ENCODE data around the gene POU2F1.
"Not testable (repeated sequence)": the region's sequence is repeated elsewhere in the genome, so short reads cannot be mapped to it uniquely, and the experiment has no call there.

The POU2F1 gene

DNA sequence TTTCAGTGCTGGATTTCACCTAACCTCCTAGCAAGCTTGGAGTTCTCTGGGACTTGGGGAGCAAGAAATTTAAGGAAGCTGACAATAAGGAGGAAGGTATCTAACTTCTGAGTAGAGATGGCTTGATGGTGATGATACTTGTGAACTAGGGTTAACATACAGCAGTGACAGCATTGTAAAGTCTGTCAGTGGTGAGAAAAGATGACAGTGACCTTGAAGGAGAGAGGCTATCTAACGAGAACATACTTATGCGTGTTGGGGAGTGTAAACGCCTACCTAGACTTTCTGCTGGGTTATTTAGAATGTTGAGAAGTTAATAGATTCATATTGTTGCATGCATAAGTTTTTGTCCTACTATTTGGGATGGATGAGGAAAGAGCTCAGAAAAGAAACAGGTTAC is 16.3 kb downstream of the POU2F1 start:
- DNase-seq = no peak
- no peak overlapping the region for H3K27ac ChIP-seq

DNA sequence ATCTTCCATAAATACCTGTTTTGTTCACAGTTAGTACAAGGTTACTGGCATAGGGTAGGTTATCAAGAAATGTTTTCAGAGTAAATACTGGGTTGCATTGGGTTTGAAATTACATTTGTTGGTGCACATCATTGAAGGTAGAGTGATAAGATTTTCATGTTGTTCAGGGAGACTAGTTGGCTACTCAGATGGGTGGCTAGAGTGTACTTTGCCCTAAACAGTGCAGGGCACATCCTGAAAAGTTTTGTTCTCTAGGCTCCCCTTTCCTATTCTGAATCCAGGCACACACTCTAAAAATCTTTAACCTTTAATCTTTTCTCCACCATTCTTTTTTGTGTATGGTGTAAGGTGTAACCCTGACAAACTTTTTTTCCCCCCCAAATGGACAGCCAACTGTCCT is 18.0 kb downstream of the POU2F1 start:
- TF ChIP-seq, protein P1, sequence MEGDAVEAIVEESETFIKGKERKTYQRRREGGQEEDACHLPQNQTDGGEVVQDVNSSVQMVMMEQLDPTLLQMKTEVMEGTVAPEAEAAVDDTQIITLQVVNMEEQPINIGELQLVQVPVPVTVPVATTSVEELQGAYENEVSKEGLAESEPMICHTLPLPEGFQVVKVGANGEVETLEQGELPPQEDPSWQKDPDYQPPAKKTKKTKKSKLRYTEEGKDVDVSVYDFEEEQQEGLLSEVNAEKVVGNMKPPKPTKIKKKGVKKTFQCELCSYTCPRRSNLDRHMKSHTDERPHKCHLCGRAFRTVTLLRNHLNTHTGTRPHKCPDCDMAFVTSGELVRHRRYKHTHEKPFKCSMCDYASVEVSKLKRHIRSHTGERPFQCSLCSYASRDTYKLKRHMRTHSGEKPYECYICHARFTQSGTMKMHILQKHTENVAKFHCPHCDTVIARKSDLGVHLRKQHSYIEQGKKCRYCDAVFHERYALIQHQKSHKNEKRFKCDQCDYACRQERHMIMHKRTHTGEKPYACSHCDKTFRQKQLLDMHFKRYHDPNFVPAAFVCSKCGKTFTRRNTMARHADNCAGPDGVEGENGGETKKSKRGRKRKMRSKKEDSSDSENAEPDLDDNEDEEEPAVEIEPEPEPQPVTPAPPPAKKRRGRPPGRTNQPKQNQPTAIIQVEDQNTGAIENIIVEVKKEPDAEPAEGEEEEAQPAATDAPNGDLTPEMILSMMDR (IDR thresholded peaks at IDR 0.05; ENCODE audit: low read depth, low read length) = no peak
- H3K27ac ChIP-seq = no peak overlapping the region
- no peaks in the 10 kb centered on the region for H3K9me3 ChIP-seq (ENCODE audit: severe bottlenecking)
- no peak for DNase-seq
- no peak overlapping the region for H3K4me3 ChIP-seq (ENCODE audit: low read depth, low read length)
- no peaks in the 10 kb centered on the region for H3K27me3 ChIP-seq (ENCODE audit: insufficient read depth, low read depth, severe bottlenecking)
- no peaks in the 10 kb centered on the region for H3K36me3 ChIP-seq

More for the DNA sequence above, 16.3 kb downstream of the POU2F1 start:
- TF ChIP-seq, protein P1 (IDR thresholded peaks at IDR 0.05; ENCODE audit: low read depth, low read length) = no peak
- Histone ChIP-seq H3K9me3 (ENCODE audit: severe bottlenecking) (no peaks in the 10 kb centered on the region), H3K36me3 (no peaks in the 10 kb centered on the region), H3K4me3 (ENCODE audit: low read depth, low read length) (no peak overlapping the region), H3K27me3 (ENCODE audit: insufficient read depth, low read depth, severe bottlenecking) (no peaks in the 10 kb centered on the region)

DNA sequence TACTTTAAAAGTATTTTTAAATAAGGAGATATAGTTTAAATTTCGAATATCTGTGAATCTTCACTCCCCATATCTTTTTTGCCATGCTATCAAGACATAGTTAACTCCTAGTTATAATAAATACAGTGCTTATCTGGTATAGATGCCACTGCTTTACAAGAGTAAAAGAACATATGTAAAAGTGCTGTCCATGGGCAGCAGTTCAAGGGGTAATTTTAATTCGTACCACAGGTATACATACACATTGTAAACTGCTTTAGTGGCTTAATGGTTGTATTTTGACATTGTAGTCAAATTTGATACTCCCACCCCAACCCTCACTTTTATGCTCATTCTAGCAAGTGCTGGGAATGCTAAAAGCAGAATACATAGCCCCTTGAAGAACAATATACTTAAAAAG is 18.6 kb downstream of the POU2F1 start:
- Histone ChIP-seq H3K9me3 (ENCODE audit: severe bottlenecking) (no peaks in the 10 kb centered on the region), H3K27ac (no peak overlapping the region), H3K36me3 (no peaks in the 10 kb centered on the region), H3K4me3 (ENCODE audit: low read depth, low read length) (no peak overlapping the region), H3K27me3 (ENCODE audit: insufficient read depth, low read depth, severe bottlenecking) (no peaks in the 10 kb centered on the region)
- TF ChIP-seq, protein P1 (IDR thresholded peaks at IDR 0.05; ENCODE audit: low read depth, low read length) = no peak
- no peak for DNase-seq

DNA sequence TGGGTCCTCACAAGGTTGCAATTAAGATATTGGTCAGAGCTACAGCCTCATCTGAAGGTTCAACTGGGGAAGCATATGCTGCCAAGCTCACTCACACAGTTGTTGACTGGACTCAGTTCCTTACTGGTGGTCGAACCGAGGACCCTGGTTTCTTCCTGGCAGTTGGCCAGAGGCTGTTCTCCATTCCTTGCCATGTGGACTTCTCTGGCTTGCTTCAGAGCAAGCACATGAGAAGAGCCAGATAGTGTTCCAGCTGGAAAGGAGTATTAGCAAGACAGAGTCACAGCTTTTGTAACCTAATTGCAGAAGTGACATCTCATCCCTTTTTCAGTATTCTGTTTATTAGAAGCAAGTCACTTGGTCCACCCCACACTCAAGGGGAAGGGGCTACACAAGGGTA is 23.6 kb downstream of the POU2F1 start:
- Histone ChIP-seq H3K27ac (no peak overlapping the region), H3K4me3 (ENCODE audit: low read depth, low read length) (no peak overlapping the region), H3K27me3 (ENCODE audit: insufficient read depth, low read depth, severe bottlenecking) (no peaks in the 10 kb centered on the region), H3K36me3 (no peaks in the 10 kb centered on the region), H3K9me3 (ENCODE audit: severe bottlenecking) (no peaks in the 10 kb centered on the region)
- TF ChIP-seq, protein P1 (IDR thresholded peaks at IDR 0.05; ENCODE audit: low read depth, low read length) = no peak
- DNase-seq = no peak

DNA sequence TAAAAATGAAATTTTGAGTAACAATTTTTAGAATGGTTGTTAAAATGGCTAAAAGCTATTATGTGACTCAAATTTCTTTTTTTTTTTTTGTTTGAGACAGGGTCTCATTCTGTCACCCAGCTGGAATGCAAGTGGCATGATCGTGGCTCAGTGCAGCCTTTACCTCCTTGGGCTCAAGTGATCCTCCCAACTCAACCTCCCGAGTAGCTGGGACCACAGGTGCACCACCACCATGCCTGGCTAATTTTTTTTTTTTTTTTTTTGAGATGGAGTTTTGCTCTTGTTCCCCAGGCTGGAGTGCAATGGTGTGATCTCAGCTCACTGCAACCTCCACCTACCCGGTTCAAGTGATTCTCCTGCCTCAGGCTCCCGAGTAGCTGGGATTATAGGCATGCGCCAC is 24.5 kb downstream of the POU2F1 start:
- not testable (repeated sequence) for H3K4me3 ChIP-seq (ENCODE audit: low read depth, low read length); H3K27me3 ChIP-seq (ENCODE audit: insufficient read depth, low read depth, severe bottlenecking); DNase-seq; H3K27ac ChIP-seq; H3K36me3 ChIP-seq; H3K9me3 ChIP-seq (ENCODE audit: severe bottlenecking)

DNA sequence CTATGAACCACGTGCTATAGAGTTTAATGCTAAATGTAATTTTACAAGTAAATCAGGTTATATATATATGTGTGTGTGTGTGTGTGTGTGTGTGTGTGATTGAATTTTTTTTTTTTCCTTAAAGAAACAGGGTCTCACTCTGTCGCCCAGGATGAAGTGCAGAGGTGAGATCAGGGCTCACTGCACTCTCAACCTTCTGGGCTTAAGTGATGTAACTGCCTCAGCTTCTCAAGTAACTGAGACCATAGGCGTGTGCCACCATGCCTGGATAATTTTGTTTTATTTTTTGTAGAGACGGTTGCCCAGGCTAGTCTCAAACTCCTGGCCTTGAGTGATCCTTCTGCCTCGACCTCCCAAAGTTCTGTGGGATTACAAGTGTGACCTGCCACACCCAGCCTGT is 26.3 kb downstream of the POU2F1 start:
- TF ChIP-seq, protein P1 (IDR thresholded peaks at IDR 0.05; ENCODE audit: low read depth, low read length) = no peak
- Histone ChIP-seq H3K27ac (no peak overlapping the region), H3K36me3 (no peaks in the 10 kb centered on the region), H3K9me3 (ENCODE audit: severe bottlenecking) (no peaks in the 10 kb centered on the region), H3K4me3 (ENCODE audit: low read depth, low read length) (no peak overlapping the region), H3K27me3 (ENCODE audit: insufficient read depth, low read depth, severe bottlenecking) (no peaks in the 10 kb centered on the region)
- no peak for DNase-seq

Measured in WERI-Rb-1 (cell line).